NCI-H748 treated with DMSO at 0.1 percent for 48 hours (cell line): ENCODE data around the gene COL4A2.
"Not testable (repeated sequence)": the region's sequence is repeated elsewhere in the genome, so short reads cannot be mapped to it uniquely, and the experiment has no call there.

ENCODE experiments used
- DNase-seq: peaks from one replicate; lab custom pipeline; 2025; lab: John Stamatoyannopoulos, UW

Gene COL4A2

GRCh38 chr13:110308656-110309359 is 1.7 kb downstream of the COL4A2 start:
- DNase-seq: no peak

- DNase-seq: no peak
Observed at GRCh38 chr13:110309661-110310524, 2.8 kb downstream of the COL4A2 start.

- DNase-seq: no peak
Observed at GRCh38 chr13:110310541-110311442, 3.7 kb downstream of the COL4A2 start.

GRCh38 chr13:110311443-110312338 is 4.6 kb downstream of the COL4A2 start:
- DNase-seq: no peak

- DNase-seq: no peak
Observed at GRCh38 chr13:110312339-110313031, 5.4 kb downstream of the COL4A2 start.

GRCh38 chr13:110313261-110313660 is 6.2 kb downstream of the COL4A2 start:
- not testable (repeated sequence) for DNase-seq

GRCh38 chr13:110313733-110314132 is 6.6 kb downstream of the COL4A2 start:
- DNase-seq: not testable (repeated sequence)

- DNase-seq: no peak
Observed at GRCh38 chr13:110314516-110315245, 7.6 kb downstream of the COL4A2 start.

- no peak for DNase-seq
Observed at GRCh38 chr13:110316196-110316595, 9.1 kb downstream of the COL4A2 start.

- DNase-seq: no peak
Observed at GRCh38 chr13:110317093-110317492, 10.0 kb downstream of the COL4A2 start.

GRCh38 chr13:110317496-110318195 is 10.6 kb downstream of the COL4A2 start:
- no peak for DNase-seq

- DNase-seq: no peak
Observed at GRCh38 chr13:110318920-110319319, 11.8 kb downstream of the COL4A2 start.

GRCh38 chr13:110319397-110319773 is 12.3 kb downstream of the COL4A2 start:
- no peak for DNase-seq

GRCh38 chr13:110319774-110320509 is 12.9 kb downstream of the COL4A2 start:
- DNase-seq: no peak

- no peak for DNase-seq
Observed at GRCh38 chr13:110320645-110321044, 13.6 kb downstream of the COL4A2 start.

GRCh38 chr13:110321573-110321972 is 14.5 kb downstream of the COL4A2 start:
- DNase-seq: not testable (repeated sequence)

GRCh38 chr13:110322126-110322827 is 15.2 kb downstream of the COL4A2 start:
- DNase-seq: no peak

- DNase-seq: no peak
Observed at GRCh38 chr13:110322828-110323171, 15.7 kb downstream of the COL4A2 start.
